H1 (cell line): ENCODE results near the gene ZNF414. TPM values are rescaled to one million over a fixed set of nuclear protein-coding genes. Genes with fewer than 3 reads are reported as not detected.

Experiments used
- BCL11A ChIP-seq, 2 experiments: IDR thresholded peaks; one replicate each; pipeline ENCODE4 v1.6.1; 2011; ENCODE audit warnings: low read depth in 2 of 2, low read length in 2 of 2, mild to moderate bottlenecking in 2 of 2
- JUN ChIP-seq: IDR thresholded peaks from 2 replicates; pipeline ENCODE4 v1.6.1; 2011; ENCODE audit warnings: low read depth, mild to moderate bottlenecking, improper control_type of control experiment, low read length
- SIN3A ChIP-seq, 2 experiments: IDR thresholded peaks in 1 of 2; conservative IDR thresholded peaks in 1 of 2; 2 replicates each; pipeline ENCODE4 v1.6.1; 2011 to 2012; ENCODE audit warnings: low read length in 2 of 2, improper control_type of control experiment in 1 of 2, low read depth in 1 of 2, mild to moderate bottlenecking in 1 of 2
- SIRT6 ChIP-seq: IDR thresholded peaks from one replicate; pipeline ENCODE4 v1.7.1; 2012; ENCODE audit warnings: low read length, inconsistent platforms
- TAF7 ChIP-seq: optimal IDR thresholded peaks from 2 replicates; pipeline ENCODE3; 2011; ENCODE audit warnings: low read depth, mild to moderate bottlenecking, inconsistent platforms, low read length, moderate library complexity, borderline replicate concordance
- polyA plus RNA-seq, 7 experiments: library from polyadenylated mRNA; depleted of rRNA in 3 of 7; stranded (reverse) in 5 of 7; unstranded in 2 of 7; fragments of >200 nt in 5 of 7; fragments of 200-250 nt in 2 of 7; gene quantifications; 1 replicate in 5 of 7; 2 replicates in 1 of 7; 4 replicates in 1 of 7; pipeline versions ENCODE4 v1.2.1 to v1.2.3, GENCODE V29; 2011 to 2013; ENCODE audit warnings: missing spikeins in 2 of 7, mixed read lengths in 2 of 7
- total RNA-seq: library from RNA; stranded (reverse); fragmentation: NEBNext Ultra II Directional; extraction: Animal tissue kit (Norgen Biotek cat#: 25700); gene quantifications from 2 replicates; pipeline ENCODE4 v1.2.1, GENCODE V29; 2021

The ZNF414 gene
- total and polyA plus RNA-seq, 2 of the 8 experiments (the other 6 are each of a cell fraction or from before 2014, with no cell fraction given), result 9.7 to 26.8 TPM

- no peak for TF ChIP-seq BCL11A (IDR thresholded peaks at IDR 0.05; ENCODE audit: low read depth in 2 of 2, low read length in 2 of 2)
- no peak for TF ChIP-seq TAF7
- no peak for TF ChIP-seq SIN3A (conservative IDR thresholded peaks at IDR 0.05 in 1 of 2, IDR thresholded peaks at IDR 0.05 in 1 of 2; ENCODE audit: low read depth in 1 of 2, low read length in 2 of 2)
- TF ChIP-seq JUN, result no peak
- no peak for TF ChIP-seq SIRT6
Measured at GRCh38 chr19:8498295-8498694, 15.7 kb downstream of the ZNF414 start (continued).
